Large intestine (tissue), 3 donors: ENCODE measurements around the gene UGT1A1. TPM values are rescaled to one million over a fixed set of nuclear protein-coding genes. Genes with fewer than 3 reads are reported as not detected.
A peak's percentile ranks its signal among the peaks of the same experiment; 100 is the strongest.
"Not testable (repeated sequence)": the region's sequence is repeated elsewhere in the genome, so short reads cannot be mapped to it uniquely, and the experiment has no call there.

Source experiments
- DNase-seq, 2 donors: peaks; one replicate each; pipeline versions ENCODE4 v3.0.0 to v3.0.0-alpha.2; 2013
- H3K27ac ChIP-seq: one replicate; pipeline ENCODE4 v1.5.1; 2013; ENCODE audit warnings: low read length
- H3K27me3 ChIP-seq: 2 replicates; pipeline ENCODE4 v1.6.1; 2013; ENCODE audit warnings: low read length; ENCODE audit not compliant: control insufficient read depth, insufficient read depth
- H3K36me3 ChIP-seq: 2 replicates; pipeline ENCODE4 v1.6.1; 2013; ENCODE audit warnings: low read length; ENCODE audit not compliant: control insufficient read depth, insufficient read depth
- H3K4me1 ChIP-seq: one replicate; pipeline ENCODE4 v1.6.1; 2013; ENCODE audit warnings: low read length; ENCODE audit not compliant: control insufficient read depth, insufficient read depth
- H3K4me3 ChIP-seq: one replicate; pipeline ENCODE4 v1.5.1; 2013; ENCODE audit warnings: low read length
- H3K9me3 ChIP-seq: one replicate; pipeline ENCODE4 v1.6.1; 2013; ENCODE audit warnings: mild to moderate bottlenecking, low read depth, low read length, moderate library complexity; ENCODE audit not compliant: control insufficient read depth
- WGBS: methylation state at CpG from one replicate; pipeline ENCODE4 v1.1.5; 2013; ENCODE audit warnings: low lambda C conversion rate; ENCODE audit not compliant: insufficient coverage; 5-methylcytosine and 5-hydroxymethylcytosine counted together
- polyA plus RNA-seq: library from polyadenylated mRNA; unstranded; fragments of 120-200 nt; gene quantifications from one replicate; pipeline ENCODE4 v1.2.1, GENCODE V29; 2013

Gene UGT1A1
- polyA plus RNA-seq, 1 donor, result 1.6 TPM

DNA sequence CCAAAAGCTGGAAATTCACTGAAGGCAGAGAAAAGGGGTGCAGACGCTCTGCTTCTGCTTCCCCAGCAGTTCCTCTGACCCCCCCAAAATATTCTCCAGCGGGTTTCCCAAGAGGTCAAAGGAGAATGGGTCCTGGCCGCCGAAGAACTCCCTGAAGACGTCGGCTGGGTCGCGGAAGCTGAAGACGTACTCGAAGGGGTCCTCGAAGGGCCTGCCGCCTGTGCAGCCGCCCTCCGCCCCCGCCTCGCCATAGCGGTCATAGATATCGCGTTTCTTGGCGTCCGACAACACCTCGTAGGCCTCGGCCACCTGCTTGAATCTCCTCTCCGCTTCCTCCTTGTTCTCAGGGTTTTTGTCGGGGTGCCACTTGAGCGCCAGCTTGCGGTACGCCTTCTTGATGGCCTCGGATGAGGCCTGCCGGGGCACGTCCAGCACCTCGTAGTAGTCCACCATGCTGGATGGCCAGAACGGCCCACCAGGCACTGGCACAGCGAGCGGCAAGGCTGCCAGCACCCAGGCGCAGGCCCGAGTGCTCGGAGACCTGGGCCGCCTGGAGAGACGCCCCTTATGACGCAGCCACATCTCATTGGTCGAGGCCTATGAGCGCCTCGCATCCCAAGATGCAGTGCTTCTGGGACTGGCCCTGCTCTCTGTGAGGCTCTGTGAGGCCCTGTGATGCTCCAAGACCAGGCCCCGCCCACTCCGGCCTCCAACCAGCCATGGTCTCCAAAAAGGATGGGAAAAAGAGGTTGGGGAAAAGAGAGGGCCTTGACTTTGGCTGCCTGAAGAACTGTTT, 16.4 kb upstream of the UGT1A1 start:
- no peaks in the 10 kb centered on the region for H3K27me3 ChIP-seq
- H3K4me3 ChIP-seq, result no peak overlapping the region
- peaks cover 8% of the 10 kb centered on the region for H3K9me3 ChIP-seq
- peaks cover 12% of the 10 kb centered on the region for H3K4me1 ChIP-seq
- no peaks in the 10 kb centered on the region for H3K36me3 ChIP-seq
- WGBS, result no CpG with 5 or more reads among the region's 46 CpGs
- no peak overlapping the region for H3K27ac ChIP-seq
- DNase-seq, result no peak

GRCh38 chr2:233745073-233745755, 14.9 kb upstream of the UGT1A1 start:
- Histone ChIP-seq H3K4me3 (no peak overlapping the region), H3K36me3 (no peaks in the 10 kb centered on the region), H3K27me3 (no peaks in the 10 kb centered on the region), H3K4me1 (peaks cover 12% of the 10 kb centered on the region), H3K9me3 (peaks cover 8% of the 10 kb centered on the region), H3K27ac (peak overlapping the region; percentile 35)
- peak; percentile 63 to 89 for DNase-seq
- no CpG with 5 or more reads among the region's 5 CpGs for WGBS

- H3K27me3 ChIP-seq, H3K36me3 ChIP-seq, DNase-seq, H3K4me3 ChIP-seq: not testable (repeated sequence)
- Histone ChIP-seq H3K9me3 (peaks cover 12% of the 10 kb centered on the region), H3K4me1 (peaks cover 12% of the 10 kb centered on the region), H3K27ac (peak overlapping the region; percentile 35)
- no CpG with 5 or more reads among the region's 2 CpGs for WGBS
Measured at GRCh38 chr2:233745838-233746237, 14.2 kb upstream of the UGT1A1 start.

DNA sequence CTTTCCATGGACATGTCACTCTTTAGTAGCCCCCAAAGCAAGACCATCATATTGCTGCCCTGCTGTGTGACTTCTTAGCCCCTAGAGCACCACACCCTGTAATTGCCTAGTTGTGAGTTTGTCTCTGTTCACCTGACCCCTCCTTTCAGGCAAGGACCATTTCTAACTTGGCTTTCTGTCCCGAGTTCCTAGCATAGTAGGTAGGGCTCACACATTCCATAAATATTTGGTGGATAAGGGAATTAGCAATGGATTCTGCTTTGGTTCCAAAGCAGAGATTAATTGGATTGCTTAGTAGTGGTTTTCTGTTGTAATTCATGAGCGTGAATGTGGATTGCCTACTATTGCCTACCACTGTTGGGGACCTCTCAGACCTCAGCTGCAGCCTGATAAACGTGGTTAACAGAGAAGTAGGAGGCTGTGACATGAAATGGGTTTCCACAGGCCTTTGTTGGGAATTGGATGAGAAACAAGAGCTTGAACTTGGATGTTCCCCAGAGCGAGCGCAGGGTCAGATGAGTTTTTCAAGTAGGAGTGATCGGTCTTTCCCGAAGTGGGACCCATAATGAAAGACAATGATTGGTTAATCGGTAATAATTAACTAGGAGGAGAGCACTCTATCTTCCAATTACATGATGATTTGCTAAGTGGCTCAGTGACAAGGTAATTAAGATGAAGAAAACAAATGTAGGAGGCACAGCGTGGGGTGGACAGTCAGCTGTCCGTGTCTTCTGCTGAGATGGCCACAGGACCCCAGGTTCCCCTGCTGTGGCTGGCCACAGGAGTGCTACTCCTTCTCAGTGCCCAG, 13.4 kb upstream of the UGT1A1 start:
- DNase-seq, result no peak
- H3K9me3 ChIP-seq, result peaks cover 16% of the 10 kb centered on the region
- H3K4me3 ChIP-seq, result no peak overlapping the region
- no peaks in the 10 kb centered on the region for H3K27me3 ChIP-seq
- no peak overlapping the region for H3K27ac ChIP-seq
- peaks cover 12% of the 10 kb centered on the region for H3K4me1 ChIP-seq
- H3K36me3 ChIP-seq, result no peaks in the 10 kb centered on the region
- WGBS, result no CpG with 5 or more reads among the region's 10 CpGs

GRCh38 chr2:233747283-233747544, 12.9 kb upstream of the UGT1A1 start:
- Histone ChIP-seq H3K4me1 (peaks cover 12% of the 10 kb centered on the region), H3K27ac (no peak overlapping the region), H3K9me3 (peaks cover 16% of the 10 kb centered on the region), H3K27me3 (no peaks in the 10 kb centered on the region), H3K36me3 (no peaks in the 10 kb centered on the region), H3K4me3 (no peak overlapping the region)
- DNase-seq, result no peak
- WGBS, result 100% methylated on average over 1 of the region's 6 CpGs

DNA sequence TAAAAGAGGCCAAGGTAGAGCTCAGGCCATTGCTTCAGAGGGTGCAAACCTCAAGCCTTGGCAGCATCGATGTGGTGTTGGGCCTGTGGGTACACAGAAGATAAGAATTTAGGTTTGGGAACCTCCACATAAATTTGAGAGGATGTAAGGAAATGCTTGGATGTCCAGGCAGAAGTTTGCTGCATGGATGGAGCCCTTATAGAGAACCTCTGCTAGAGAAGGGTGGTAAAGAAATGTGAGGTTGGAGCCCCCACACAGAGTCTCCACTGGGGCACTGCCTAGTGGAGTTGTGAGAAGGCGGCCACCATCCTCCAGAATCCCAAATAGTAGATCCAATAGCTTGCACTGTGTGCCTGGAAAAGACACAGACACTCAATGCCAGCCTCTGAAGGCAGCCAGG, 9.4 kb upstream of the UGT1A1 start:
- peaks cover 17% of the 10 kb centered on the region for H3K9me3 ChIP-seq
- not testable (repeated sequence) for DNase-seq, H3K4me1 ChIP-seq, H3K36me3 ChIP-seq, H3K4me3 ChIP-seq, H3K27me3 ChIP-seq, H3K27ac ChIP-seq
- no CpG with 5 or more reads among the region's 2 CpGs for WGBS

GRCh38 chr2:233751212-233752009, 8.7 kb upstream of the UGT1A1 start:
- peaks cover 17% of the 10 kb centered on the region for H3K9me3 ChIP-seq
- H3K4me1 ChIP-seq, H3K27me3 ChIP-seq, H3K4me3 ChIP-seq, H3K36me3 ChIP-seq: not testable (repeated sequence)
- H3K27ac ChIP-seq, result peak overlapping the region; percentile 41
- WGBS, result no CpG with 5 or more reads among the region's 2 CpGs
- DNase-seq, result peak in 1 of 2 donors; percentile 40

GRCh38 chr2:233754872-233755611, 5.0 kb upstream of the UGT1A1 start:
- Histone ChIP-seq H3K27me3 (no peaks in the 10 kb centered on the region), H3K36me3 (no peaks in the 10 kb centered on the region), H3K4me1 (peaks cover 29% of the 10 kb centered on the region), H3K27ac (no peak overlapping the region), H3K4me3 (no peak overlapping the region), H3K9me3 (peaks cover 16% of the 10 kb centered on the region)
- no peak for DNase-seq
- no CpG with 5 or more reads among the region's 44 CpGs for WGBS

GRCh38 chr2:233756429-233757081, 3.5 kb upstream of the UGT1A1 start:
- Histone ChIP-seq H3K9me3 (peaks cover 14% of the 10 kb centered on the region), H3K4me3 (no peak overlapping the region), H3K27me3 (no peaks in the 10 kb centered on the region), H3K4me1 (peaks cover 43% of the 10 kb centered on the region), H3K36me3 (no peaks in the 10 kb centered on the region), H3K27ac (peak overlapping the region; percentile 77)
- 17% methylated on average over 2 of the region's 7 CpGs for WGBS
- peak; percentile 80 to 93 for DNase-seq
